Parathyroid adenoma (tissue), 2 donors: ENCODE data around the gene F11.

Experiments
- H2AFZ ChIP-seq: fragments of 300-600 bp; sonication (generic); one replicate; pipeline ENCODE4 v1.7.0; 2017; ENCODE audit warnings: antibody characterized with exemption, mild to moderate bottlenecking
- H3K27ac ChIP-seq: fragments of 300-600 bp; sonication (generic); one replicate; pipeline ENCODE4 v1.7.0; 2017
- H3K27me3 ChIP-seq: fragments of 300-600 bp; sonication (generic); one replicate; pipeline ENCODE4 v1.7.0; 2017; ENCODE audit warnings: low read length; ENCODE audit not compliant: control insufficient read depth, insufficient read depth
- H3K36me3 ChIP-seq: fragments of 300-600 bp; sonication (generic); one replicate; pipeline ENCODE4 v1.7.0; 2017; ENCODE audit warnings: low read length; ENCODE audit not compliant: control insufficient read depth, insufficient read depth
- H3K4me1 ChIP-seq: fragments of 300-600 bp; sonication (generic); one replicate; pipeline ENCODE4 v1.7.0; 2017; ENCODE audit warnings: control low read depth
- H3K4me2 ChIP-seq: fragments of 300-600 bp; sonication (generic); one replicate; pipeline ENCODE4 v1.7.0; 2017; ENCODE audit warnings: low read length
- H3K4me3 ChIP-seq: fragments of 300-600 bp; sonication (generic); one replicate; pipeline ENCODE4 v1.7.0; 2017; ENCODE audit warnings: low read depth, low read length
- H3K79me2 ChIP-seq: fragments of 300-600 bp; sonication (generic); one replicate; pipeline ENCODE4 v1.7.0; 2017; ENCODE audit warnings: control low read depth
- H3K9ac ChIP-seq: fragments of 300-600 bp; sonication (generic); one replicate; pipeline ENCODE4 v1.7.0; 2017; ENCODE audit warnings: mild to moderate bottlenecking
- H3K9me3 ChIP-seq: fragments of 300-600 bp; sonication (generic); one replicate; pipeline ENCODE4 v1.7.0; 2017; ENCODE audit warnings: low read length; ENCODE audit not compliant: control insufficient read depth
- TF ChIP-seq, protein P1 (sequence below): fragments of 300-600 bp; sonication (generic); IDR thresholded peaks from one replicate; pipeline ENCODE4 v1.7.0; 2017; ENCODE audit warnings: antibody characterized with exemption, mild to moderate bottlenecking
- donor health status: primary hyperparathyroidism.

Gene F11

DNA sequence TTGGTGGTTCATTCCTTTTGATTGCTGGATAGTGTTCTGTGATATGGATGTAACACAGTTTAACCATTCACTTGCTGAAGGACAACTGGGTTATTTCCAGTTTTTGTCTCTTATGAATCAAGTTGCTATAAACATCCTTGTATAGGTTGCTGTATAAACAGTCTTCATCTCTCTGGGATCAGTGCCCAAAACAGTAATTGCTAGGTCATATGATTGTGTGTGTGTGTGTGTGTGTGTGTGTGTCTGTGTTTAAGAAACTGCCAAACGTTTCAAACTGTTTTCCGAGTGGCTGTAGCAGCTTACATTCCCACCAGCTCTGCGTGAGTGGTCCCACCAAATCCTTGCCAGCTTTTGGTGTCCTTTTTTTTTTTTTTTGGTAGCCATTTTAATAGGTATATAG, 60.4 kb downstream of the F11 start:
- no peaks in the 10 kb centered on the region for H3K79me2 ChIP-seq
- no peak overlapping the region for H3K27ac ChIP-seq
- TF ChIP-seq, protein P1, sequence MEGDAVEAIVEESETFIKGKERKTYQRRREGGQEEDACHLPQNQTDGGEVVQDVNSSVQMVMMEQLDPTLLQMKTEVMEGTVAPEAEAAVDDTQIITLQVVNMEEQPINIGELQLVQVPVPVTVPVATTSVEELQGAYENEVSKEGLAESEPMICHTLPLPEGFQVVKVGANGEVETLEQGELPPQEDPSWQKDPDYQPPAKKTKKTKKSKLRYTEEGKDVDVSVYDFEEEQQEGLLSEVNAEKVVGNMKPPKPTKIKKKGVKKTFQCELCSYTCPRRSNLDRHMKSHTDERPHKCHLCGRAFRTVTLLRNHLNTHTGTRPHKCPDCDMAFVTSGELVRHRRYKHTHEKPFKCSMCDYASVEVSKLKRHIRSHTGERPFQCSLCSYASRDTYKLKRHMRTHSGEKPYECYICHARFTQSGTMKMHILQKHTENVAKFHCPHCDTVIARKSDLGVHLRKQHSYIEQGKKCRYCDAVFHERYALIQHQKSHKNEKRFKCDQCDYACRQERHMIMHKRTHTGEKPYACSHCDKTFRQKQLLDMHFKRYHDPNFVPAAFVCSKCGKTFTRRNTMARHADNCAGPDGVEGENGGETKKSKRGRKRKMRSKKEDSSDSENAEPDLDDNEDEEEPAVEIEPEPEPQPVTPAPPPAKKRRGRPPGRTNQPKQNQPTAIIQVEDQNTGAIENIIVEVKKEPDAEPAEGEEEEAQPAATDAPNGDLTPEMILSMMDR, result no peak
- H2AFZ ChIP-seq, result no peak overlapping the region
- H3K27me3 ChIP-seq, result no peaks in the 10 kb centered on the region
- no peaks in the 10 kb centered on the region for H3K4me1 ChIP-seq
- no peak overlapping the region for H3K4me2 ChIP-seq
- H3K9me3 ChIP-seq, result no peaks in the 10 kb centered on the region
- H3K4me3 ChIP-seq, result no peak overlapping the region
- no peak overlapping the region for H3K9ac ChIP-seq
- no peaks in the 10 kb centered on the region for H3K36me3 ChIP-seq

DNA sequence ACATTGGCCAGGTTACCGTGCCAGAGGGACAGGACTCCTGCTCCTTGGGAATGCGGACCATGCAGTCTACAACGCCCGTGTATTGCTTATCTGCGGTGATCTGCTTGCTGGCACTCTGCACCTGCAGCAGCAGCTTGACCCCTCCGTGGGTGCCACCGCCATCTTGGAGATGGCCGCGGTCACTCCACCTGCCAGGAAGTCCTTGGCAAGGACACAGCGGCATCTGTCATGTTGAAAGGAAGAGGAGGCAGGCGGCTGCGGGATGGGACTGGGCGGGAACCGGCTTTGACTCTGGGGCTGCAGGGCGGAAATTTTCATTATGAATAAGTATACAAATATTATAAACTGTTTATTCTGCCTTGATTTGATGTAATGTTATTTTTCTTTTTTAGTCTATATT, 63.4 kb downstream of the F11 start:
- no peak overlapping the region for H3K4me2 ChIP-seq
- H3K79me2 ChIP-seq, result no peaks in the 10 kb centered on the region
- H3K27ac ChIP-seq, result no peak overlapping the region
- TF ChIP-seq, protein P1, result no peak
- H3K9me3 ChIP-seq, result no peaks in the 10 kb centered on the region
- no peak overlapping the region for H2AFZ ChIP-seq
- H3K4me3 ChIP-seq, result no peak overlapping the region
- H3K27me3 ChIP-seq, result no peaks in the 10 kb centered on the region
- H3K36me3 ChIP-seq, result no peaks in the 10 kb centered on the region
- H3K4me1 ChIP-seq, result no peaks in the 10 kb centered on the region
- no peak overlapping the region for H3K9ac ChIP-seq

DNA sequence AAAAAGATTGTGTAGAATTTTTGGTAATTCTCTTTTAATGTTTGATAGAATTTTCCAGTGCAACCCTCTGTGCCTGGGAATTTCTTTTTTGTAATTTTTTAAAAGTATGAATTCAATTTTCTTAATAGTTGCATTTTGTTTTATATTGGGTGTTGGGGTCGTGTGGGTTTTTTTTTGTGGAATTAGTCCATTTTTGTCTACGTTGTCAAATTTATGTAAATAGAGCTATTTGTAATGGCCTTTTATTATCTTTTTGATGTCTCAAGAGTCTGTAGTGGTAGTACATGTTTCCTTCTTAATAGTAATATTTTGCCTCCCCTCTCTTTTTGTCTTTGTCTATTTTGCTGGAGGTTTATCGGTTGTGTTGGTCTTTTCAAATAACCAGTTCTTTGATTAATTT, 64.4 kb downstream of the F11 start:
- Histone ChIP-seq H3K27ac (no peak overlapping the region), H3K4me2 (no peak overlapping the region), H3K4me1 (no peaks in the 10 kb centered on the region), H3K9me3 (no peaks in the 10 kb centered on the region), H3K9ac (no peak overlapping the region), H3K27me3 (no peaks in the 10 kb centered on the region), H3K36me3 (no peaks in the 10 kb centered on the region), H3K79me2 (no peaks in the 10 kb centered on the region), H3K4me3 (no peak overlapping the region), H2AFZ (no peak overlapping the region)
- TF ChIP-seq, protein P1, result no peak

DNA sequence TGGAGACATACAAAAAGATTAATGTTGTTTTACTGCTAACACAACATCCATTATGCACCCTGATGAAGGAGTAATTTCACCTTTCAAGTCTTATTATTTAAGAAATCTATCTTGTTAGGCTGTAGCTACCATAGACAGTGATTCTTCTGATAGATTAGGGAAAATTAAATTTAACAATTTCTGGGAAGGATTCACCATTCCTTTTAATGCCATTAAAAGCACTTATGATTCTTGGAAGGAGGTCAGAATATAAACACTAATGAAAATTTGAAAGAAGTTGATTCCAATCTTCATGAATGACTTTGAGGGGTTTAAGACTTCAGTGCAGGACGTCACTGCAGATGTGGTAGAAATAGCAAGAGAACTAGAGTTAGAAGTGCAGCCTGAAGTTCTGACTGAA, 69.8 kb downstream of the F11 start:
- H2AFZ ChIP-seq, result no peak overlapping the region
- H3K27me3 ChIP-seq, result no peaks in the 10 kb centered on the region
- TF ChIP-seq, protein P1, result no peak
- no peaks in the 10 kb centered on the region for H3K4me1 ChIP-seq
- H3K79me2 ChIP-seq, result no peaks in the 10 kb centered on the region
- H3K36me3 ChIP-seq, result no peaks in the 10 kb centered on the region
- no peak overlapping the region for H3K27ac ChIP-seq
- no peak overlapping the region for H3K9ac ChIP-seq
- no peak overlapping the region for H3K4me2 ChIP-seq
- no peak overlapping the region for H3K4me3 ChIP-seq
- no peaks in the 10 kb centered on the region for H3K9me3 ChIP-seq
